IMR-90 (cell line): ENCODE data around the gene EFEMP2. TPM values are rescaled to one million over a fixed set of nuclear protein-coding genes. Genes with fewer than 3 reads are reported as not detected.

Source experiments
- ATAC-seq: fragments of 200-7000 bp; cut with Tn5 transposase; 2 replicates; pipeline ENCODE4 v1.9.1; 2020; ENCODE audit warnings: low read depth, mild to moderate bottlenecking, moderate library complexity
- BruUV-seq: library from RNA; stranded (reverse); fragments of 400-500 nt; replicated peaks from 2 replicates; lab custom pipeline; 2021; lab: Mats Ljungman, UMichigan
- CTCF ChIA-PET: fragments of 300-600 bp; formaldehyde crosslinking; extraction: SDS; loops from one replicate; lab custom pipeline; 2021; ENCODE audit warnings: antibody characterized with exemption; lab: Yijun Ruan, JAX
- POLR2A ChIA-PET: fragments of 300-600 bp; sonication (Branson Sonifier 250); formaldehyde crosslinking; loops from one replicate; lab custom pipeline; 2022; ENCODE audit warnings: antibody characterized with exemption; ENCODE audit not compliant: unreplicated experiment; lab: Charles Lee
- DNase-seq: peaks from one replicate; pipeline ENCODE4 v3.0.0; 2013
- H2AFZ ChIP-seq: replicated peaks from 2 replicates; pipeline ENCODE3; 2013; ENCODE audit warnings: low read length, mild to moderate bottlenecking; ENCODE audit not compliant: poor library complexity
- H2AK5ac ChIP-seq: 2 replicates; pipeline ENCODE4 v1.6.1; 2013; ENCODE audit warnings: low read depth, low read length, inconsistent platforms
- H2AK9ac ChIP-seq: replicated peaks from 2 replicates; pipeline ENCODE3; 2013; ENCODE audit warnings: mild to moderate bottlenecking, low read depth, low read length, moderate library complexity; ENCODE audit not compliant: poor library complexity
- H2BK120ac ChIP-seq: 2 replicates; pipeline ENCODE4 v1.6.1; 2013; ENCODE audit warnings: low read depth, low read length, inconsistent platforms
- H2BK15ac ChIP-seq: 3 replicates; pipeline ENCODE4 v1.6.1; 2013; ENCODE audit warnings: low read depth, low read length, inconsistent platforms
- H2BK20ac ChIP-seq: 2 replicates; pipeline ENCODE4 v1.6.1; 2013; ENCODE audit warnings: low read depth, mild to moderate bottlenecking, inconsistent platforms, low read length, moderate library complexity
- H2BK5ac ChIP-seq: 2 replicates; pipeline ENCODE4 v1.6.1; 2013; ENCODE audit warnings: mild to moderate bottlenecking, low read depth, low read length, inconsistent platforms; ENCODE audit not compliant: poor library complexity, severe bottlenecking
- H3K14ac ChIP-seq: replicated peaks from 2 replicates; pipeline ENCODE4 v1.6.1; 2013; ENCODE audit warnings: low read depth, low read length, inconsistent platforms
- H3K18ac ChIP-seq: 2 replicates; pipeline ENCODE4 v1.6.1; 2013; ENCODE audit warnings: low read depth, low read length, control low read depth
- H3K23ac ChIP-seq: 2 replicates; pipeline ENCODE4 v1.6.1; 2013; ENCODE audit warnings: low read depth, low read length, inconsistent platforms
- H3K27ac ChIP-seq: 2 replicates; pipeline ENCODE4 v1.5.1; 2013; ENCODE audit warnings: mild to moderate bottlenecking, control low read depth, low read length; ENCODE audit not compliant: insufficient read depth
- H3K27me3 ChIP-seq: 2 replicates; pipeline ENCODE4 v1.6.1; 2013; ENCODE audit warnings: low read length; ENCODE audit not compliant: control insufficient read depth, insufficient read depth
- H3K36me3 ChIP-seq: 2 replicates; pipeline ENCODE4 v1.6.1; 2013; ENCODE audit warnings: low read length, mixed read lengths; ENCODE audit not compliant: control insufficient read depth, insufficient read depth
- H3K4ac ChIP-seq: 2 replicates; pipeline ENCODE4 v1.6.1; 2013; ENCODE audit warnings: low read depth, low read length, inconsistent platforms
- H3K4me1 ChIP-seq: 2 replicates; pipeline ENCODE4 v1.6.1; 2013; ENCODE audit warnings: low read length, mixed read lengths; ENCODE audit not compliant: control insufficient read depth, insufficient read depth
- H3K4me2 ChIP-seq: 2 replicates; pipeline ENCODE4 v1.6.1; 2013; ENCODE audit warnings: low read depth, mild to moderate bottlenecking, control low read depth, low read length, moderate library complexity
- H3K4me3 ChIP-seq: 2 replicates; pipeline ENCODE4 v1.5.1; 2013; ENCODE audit warnings: low read depth, mild to moderate bottlenecking, control low read depth, low read length, moderate library complexity; ENCODE audit not compliant: insufficient read depth
- H3K56ac ChIP-seq: 2 replicates; pipeline ENCODE4 v1.6.1; 2013; ENCODE audit warnings: low read length, inconsistent platforms; ENCODE audit not compliant: insufficient read depth; ENCODE audit errors: extremely low read depth
- H3K79me1 ChIP-seq, 2 experiments: 2 replicates each; pipeline ENCODE4 v1.6.1; 2013; ENCODE audit warnings: low read length in 2 of 2, inconsistent platforms in 1 of 2, low read depth in 1 of 2
- H3K9ac ChIP-seq: 2 replicates; pipeline ENCODE4 v1.6.1; 2013; ENCODE audit warnings: low read depth, low read length, control low read depth
- H3K9me1 ChIP-seq: 2 replicates; pipeline ENCODE4 v1.6.1; 2013; ENCODE audit warnings: low read length, inconsistent platforms; ENCODE audit not compliant: insufficient read depth
- H3K9me3 ChIP-seq: 2 replicates; pipeline ENCODE4 v1.6.1; 2013; ENCODE audit warnings: low read length; ENCODE audit not compliant: control insufficient read depth, insufficient read depth
- H4K20me1 ChIP-seq: 2 replicates; pipeline ENCODE4 v1.6.1; 2013; ENCODE audit warnings: low read length, inconsistent platforms; ENCODE audit not compliant: insufficient read depth
- H4K5ac ChIP-seq: 2 replicates; pipeline ENCODE4 v1.6.1; 2013; ENCODE audit warnings: mild to moderate bottlenecking, low read depth, low read length, control low read depth
- H4K8ac ChIP-seq, 2 experiments: 2 replicates each; pipeline ENCODE4 v1.6.1; 2013; ENCODE audit warnings: low read depth in 2 of 2, low read length in 2 of 2, control low read depth in 1 of 2, inconsistent platforms in 1 of 2
- H4K91ac ChIP-seq: 2 replicates; pipeline ENCODE4 v1.6.1; 2013; ENCODE audit warnings: low read depth, low read length, inconsistent platforms; ENCODE audit not compliant: insufficient read depth
- BHLHE40 ChIP-seq: fragments of 150-350 bp; IDR thresholded peaks from 2 replicates; pipeline ENCODE4 v1.6.1; 2016; ENCODE audit warnings: mild to moderate bottlenecking, low read depth, low read length
- CEBPB ChIP-seq: IDR thresholded peaks from 2 replicates; pipeline ENCODE4 v1.6.1; 2012; ENCODE audit warnings: low read depth, low read length, improper control_type of control experiment
- MXI1 ChIP-seq: IDR thresholded peaks from 2 replicates; pipeline ENCODE4 v1.6.1; 2012; ENCODE audit warnings: low read depth, mild to moderate bottlenecking, low read length, moderate library complexity, borderline replicate concordance
- POLR2A ChIP-seq: IDR thresholded peaks from 2 replicates; pipeline ENCODE4 v1.6.1; 2012; ENCODE audit warnings: mild to moderate bottlenecking, low read depth, low read length
- RAD21 ChIP-seq: IDR thresholded peaks from 2 replicates; pipeline ENCODE4 v1.6.1; 2012; ENCODE audit warnings: low read length, improper control_type of control experiment
- RCOR1 ChIP-seq: IDR thresholded peaks from 2 replicates; pipeline ENCODE4 v1.6.1; 2012; ENCODE audit warnings: mild to moderate bottlenecking, low read length, improper control_type of control experiment; ENCODE audit not compliant: insufficient replicate concordance
- WGBS, 2 experiments: methylation state at CpG; one replicate each; pipeline versions ENCODE4 v1.1.5 to v1.1.7; 2013; ENCODE audit warnings: missing lambda C conversion rate in 2 of 2; ENCODE audit not compliant: insufficient read length in 1 of 2; ENCODE audit errors: extremely low coverage in 2 of 2; 5-methylcytosine and 5-hydroxymethylcytosine counted together
- dilution Hi-C: fragments of 300-500 bp; cut with HindIII; formaldehyde crosslinking; loops from one replicate; pipeline ENCODE4 v1.14.3; 2018; ENCODE audit warnings: low sequenced_read_pairs; ENCODE audit not compliant: unreplicated experiment
- in situ Hi-C: fragments of 300-500 bp; cut with MboI; formaldehyde crosslinking; loops from 3 replicates; pipeline ENCODE4 v1.14.3; 2019; ENCODE audit warnings: low sequenced_read_pairs, inconsistent platforms, mixed read lengths
- intact Hi-C: fragments of 100-400 bp; cut with micrococcal nuclease; formaldehyde crosslinking; loops from 2 replicates; pipeline ENCODE4 v1.10.0; 2022
- polyA plus RNA-seq, 3 experiments: library from polyadenylated mRNA; depleted of rRNA; stranded (reverse); fragments of >200 nt; gene quantifications; 2 replicates each; pipeline ENCODE4 v1.2.3, GENCODE V29; 2012; ENCODE audit warnings: low replicate concordance in 1 of 3
- total RNA-seq: library from RNA; depleted of rRNA; stranded (reverse); fragments of >200 nt; gene quantifications from 2 replicates; pipeline ENCODE4 v1.2.3, GENCODE V29; 2012
- TF ChIP-seq, protein P1 (sequence below): fragments of 150-350 bp; IDR thresholded peaks from 2 replicates; pipeline ENCODE4 v1.6.1; 2017; ENCODE audit warnings: mild to moderate bottlenecking, antibody characterized with exemption, low read length, low read depth

EFEMP2 gene
- total and polyA plus RNA-seq, 2 of the 4 experiments (the other 2 are of a cell fraction): 62.7 to 431 TPM

- no peak for TF ChIP-seq CEBPB
Measured at GRCh38 chr11:65826984-65827735, 45.4 kb downstream of the EFEMP2 start (continued).

- no peak overlapping the region for H3K14ac ChIP-seq
- H4K20me1 ChIP-seq: no peaks in the 10 kb centered on the region
- no peak overlapping the region for H2AK5ac ChIP-seq
- no peak for DNase-seq
- ATAC-seq: no peak
- H3K23ac ChIP-seq: no peak overlapping the region
- H3K9me3 ChIP-seq: no peaks in the 10 kb centered on the region
- H3K4me3 ChIP-seq: no peak overlapping the region
- intact Hi-C loops: no loop called here
- no peaks in the 10 kb centered on the region for H3K36me3 ChIP-seq
- no peak for TF ChIP-seq POLR2A
- TF ChIP-seq RAD21: no peak
- no peak for TF ChIP-seq MXI1
- no peak for TF ChIP-seq RCOR1
- TF ChIP-seq, protein P1, sequence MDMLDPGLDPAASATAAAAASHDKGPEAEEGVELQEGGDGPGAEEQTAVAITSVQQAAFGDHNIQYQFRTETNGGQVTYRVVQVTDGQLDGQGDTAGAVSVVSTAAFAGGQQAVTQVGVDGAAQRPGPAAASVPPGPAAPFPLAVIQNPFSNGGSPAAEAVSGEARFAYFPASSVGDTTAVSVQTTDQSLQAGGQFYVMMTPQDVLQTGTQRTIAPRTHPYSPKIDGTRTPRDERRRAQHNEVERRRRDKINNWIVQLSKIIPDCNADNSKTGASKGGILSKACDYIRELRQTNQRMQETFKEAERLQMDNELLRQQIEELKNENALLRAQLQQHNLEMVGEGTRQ: no peak
- no peak for TF ChIP-seq BHLHE40
- H3K27ac ChIP-seq: no peak overlapping the region
- no TSS peak for BruUV-seq
- H2BK15ac ChIP-seq: no peak overlapping the region
- H3K18ac ChIP-seq: no peak overlapping the region
- no peak overlapping the region for H3K4me2 ChIP-seq
- H2BK120ac ChIP-seq: no peak overlapping the region
- H2AK9ac ChIP-seq: no peak overlapping the region
- POLR2A ChIA-PET: interaction anchor here (0.6 kb wide), 1 partner anchor 112 kb away, joined by 3 read pairs; no protein-coding TSS in a partner anchor
- H3K9ac ChIP-seq: no peak overlapping the region
- H2BK5ac ChIP-seq: no peak overlapping the region
- dilution Hi-C loops: no loop called here
- no peaks in the 10 kb centered on the region; a peak in 1 of 4 replicates for H3K79me1 ChIP-seq
- 88 to 100% methylated on average over 2 to 3 of the region's 15 CpGs for WGBS, 2 experiments
- H3K56ac ChIP-seq: no peak overlapping the region
- no peak overlapping the region for H4K91ac ChIP-seq
- H3K4ac ChIP-seq: no peak overlapping the region
- CTCF ChIA-PET: interaction anchor here (0.7 to 1.1 kb wide), 2 partner anchors 43 to 53 kb away, joined by 3 read pairs; no protein-coding TSS in a partner anchor
- H4K5ac ChIP-seq: no peak overlapping the region
- H4K8ac ChIP-seq: no peak overlapping the region
- peaks cover 6% of the 10 kb centered on the region for H3K27me3 ChIP-seq
- no peaks in the 10 kb centered on the region for H3K9me1 ChIP-seq
- no peak overlapping the region for H2BK20ac ChIP-seq
- peak overlapping the region; percentile 41 for H2AFZ ChIP-seq
- H3K4me1 ChIP-seq: no peaks in the 10 kb centered on the region
- in situ Hi-C loops: no loop called here
Measured at GRCh38 chr11:65822776-65823528, 49.6 kb downstream of the EFEMP2 start.
